Chondrocyte (in vitro differentiated cells): ENCODE data around the gene SLC35A4. TPM values are rescaled to one million over a fixed set of nuclear protein-coding genes. Genes with fewer than 3 reads are reported as not detected.

Source experiments
- DNase-seq: peaks from one replicate; pipeline ENCODE4 v3.0.0; 2021; ENCODE audit warnings: mixed read lengths, low spot score
- H3K27ac Mint-ChIP-seq: one replicate; pipeline ENCODE4 v1.8.0; 2021; ENCODE audit warnings: mild to moderate bottlenecking, moderate library complexity, mixed read lengths; ENCODE audit not compliant: unreplicated experiment
- H3K27me3 Mint-ChIP-seq: 2 replicates; pipeline ENCODE4 v1.8.0; 2021; ENCODE audit warnings: low read depth, mixed read lengths
- H3K36me3 Mint-ChIP-seq: 2 replicates; pipeline ENCODE4 v1.8.0; 2021; ENCODE audit warnings: low read depth, mixed read lengths
- H3K4me1 Mint-ChIP-seq: 2 replicates; pipeline ENCODE4 v1.8.0; 2021; ENCODE audit warnings: low read depth, mild to moderate bottlenecking, mixed read lengths
- H3K4me3 Mint-ChIP-seq: one replicate; pipeline ENCODE4 v1.8.0; 2021; ENCODE audit warnings: mild to moderate bottlenecking, moderate library complexity, mixed read lengths; ENCODE audit not compliant: unreplicated experiment
- H3K9me3 Mint-ChIP-seq: 2 replicates; pipeline ENCODE4 v1.8.0; 2021; ENCODE audit warnings: low read depth, mixed read lengths
- microRNA-seq: library from miRNA; unstranded; fragments of <30 nt; microRNA quantifications from one replicate; pipeline ENCODE4 v1.2.0, GENCODE V29; 2020; ENCODE audit warnings: borderline number of aligned reads
- total RNA-seq: library from RNA; stranded (reverse); gene quantifications from 3 replicates; pipeline ENCODE4 v1.2.1, GENCODE V29; 2021
- TF ChIP-seq, protein P1 (sequence below): fragments of 200-600 bp; sonication (generic); IDR thresholded peaks from 2 replicates; pipeline ENCODE4 v1.5.0; 2021; ENCODE audit warnings: antibody characterized with exemption, mild to moderate bottlenecking, moderate library complexity

The SLC35A4 gene
- total RNA-seq, 1 donor from 2014 or later = 79.2 TPM

DNA sequence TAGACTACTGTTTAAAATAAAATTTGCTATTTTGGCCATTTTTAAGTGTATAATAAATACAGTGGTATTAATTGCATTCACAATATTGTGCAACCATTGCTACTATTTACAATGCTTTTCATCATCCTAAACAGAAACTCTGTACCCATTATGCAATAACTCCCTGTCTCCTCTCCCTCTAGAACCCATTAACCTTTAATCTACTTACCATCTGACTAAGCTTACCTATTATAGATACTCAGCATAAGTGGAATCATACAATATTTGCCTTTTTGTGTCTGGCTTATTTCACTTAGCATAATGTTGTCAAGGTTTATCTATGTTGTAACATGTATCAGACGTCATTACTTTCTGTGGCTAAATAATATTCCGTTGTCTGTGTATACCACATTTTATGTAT lies 42.4 kb downstream of the SLC35A4 start:
- Mint-ChIP-seq H3K36me3 (no peaks in the 10 kb centered on the region), H3K27me3 (peaks cover 5% of the 10 kb centered on the region), H3K4me1 (peaks cover 4% of the 10 kb centered on the region), H3K4me3 (no peak overlapping the region), H3K9me3 (no peaks in the 10 kb centered on the region), H3K27ac (no peak overlapping the region)
- no peak for DNase-seq
- TF ChIP-seq, protein P1, sequence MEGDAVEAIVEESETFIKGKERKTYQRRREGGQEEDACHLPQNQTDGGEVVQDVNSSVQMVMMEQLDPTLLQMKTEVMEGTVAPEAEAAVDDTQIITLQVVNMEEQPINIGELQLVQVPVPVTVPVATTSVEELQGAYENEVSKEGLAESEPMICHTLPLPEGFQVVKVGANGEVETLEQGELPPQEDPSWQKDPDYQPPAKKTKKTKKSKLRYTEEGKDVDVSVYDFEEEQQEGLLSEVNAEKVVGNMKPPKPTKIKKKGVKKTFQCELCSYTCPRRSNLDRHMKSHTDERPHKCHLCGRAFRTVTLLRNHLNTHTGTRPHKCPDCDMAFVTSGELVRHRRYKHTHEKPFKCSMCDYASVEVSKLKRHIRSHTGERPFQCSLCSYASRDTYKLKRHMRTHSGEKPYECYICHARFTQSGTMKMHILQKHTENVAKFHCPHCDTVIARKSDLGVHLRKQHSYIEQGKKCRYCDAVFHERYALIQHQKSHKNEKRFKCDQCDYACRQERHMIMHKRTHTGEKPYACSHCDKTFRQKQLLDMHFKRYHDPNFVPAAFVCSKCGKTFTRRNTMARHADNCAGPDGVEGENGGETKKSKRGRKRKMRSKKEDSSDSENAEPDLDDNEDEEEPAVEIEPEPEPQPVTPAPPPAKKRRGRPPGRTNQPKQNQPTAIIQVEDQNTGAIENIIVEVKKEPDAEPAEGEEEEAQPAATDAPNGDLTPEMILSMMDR = no peak

- no peaks in the 10 kb centered on the region for H3K36me3 Mint-ChIP-seq
- no peak for DNase-seq
- H3K4me3 Mint-ChIP-seq = no peak overlapping the region
These were observed 44.1 kb downstream of the SLC35A4 start for GRCh38 chr5:140608722-140609121.

GRCh38 chr5:140609126-140609525 lies 44.5 kb downstream of the SLC35A4 start:
- Mint-ChIP-seq H3K27ac (no peak overlapping the region), H3K27me3 (peaks cover 7% of the 10 kb centered on the region), H3K9me3 (no peaks in the 10 kb centered on the region), H3K4me1 (peaks cover 4% of the 10 kb centered on the region), H3K4me3 (no peak overlapping the region), H3K36me3 (no peaks in the 10 kb centered on the region)
- DNase-seq = no peak
- TF ChIP-seq, protein P1 = no peak

More at GRCh38 chr5:140608722-140609121, 44.1 kb downstream of the SLC35A4 start:
- TF ChIP-seq, protein P1 = no peak
- Mint-ChIP-seq H3K27me3 (peaks cover 7% of the 10 kb centered on the region), H3K27ac (no peak overlapping the region), H3K4me1 (peaks cover 4% of the 10 kb centered on the region), H3K9me3 (no peaks in the 10 kb centered on the region)

DNA sequence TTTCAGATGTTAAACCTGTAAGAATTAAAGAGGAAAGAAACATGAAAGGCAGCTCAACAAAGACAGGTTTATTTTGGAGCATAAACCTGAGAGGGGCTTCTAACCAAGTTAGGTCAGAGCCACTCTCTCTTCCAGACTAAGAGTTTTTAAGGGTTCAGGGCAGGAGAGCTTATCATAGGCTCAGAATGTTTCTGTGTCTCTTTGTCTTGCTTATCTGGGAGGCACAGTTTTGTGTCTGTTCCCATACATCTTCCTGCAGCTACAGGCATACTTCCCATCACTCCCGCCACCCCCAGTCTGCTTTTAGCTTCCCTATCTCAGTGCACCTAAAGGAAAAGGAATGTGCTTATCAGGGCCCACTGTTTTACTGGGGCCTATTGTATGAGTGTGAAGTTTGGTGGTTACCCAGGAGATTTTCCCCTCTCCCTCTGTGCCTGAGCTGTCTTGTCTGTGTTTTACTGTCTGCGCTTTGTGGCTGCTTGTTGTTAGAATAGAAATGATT lies 46.4 kb downstream of the SLC35A4 start:
- H3K9me3 Mint-ChIP-seq = peaks cover 2% of the 10 kb centered on the region
- no peak overlapping the region for H3K4me3 Mint-ChIP-seq
- H3K27ac Mint-ChIP-seq = no peak overlapping the region
- H3K36me3 Mint-ChIP-seq = no peaks in the 10 kb centered on the region
- DNase-seq = no peak
- H3K27me3 Mint-ChIP-seq = peaks cover 7% of the 10 kb centered on the region
- H3K4me1 Mint-ChIP-seq = peaks cover 4% of the 10 kb centered on the region
- TF ChIP-seq, protein P1 = no peak

Small RNA genes within 50 kb of the gene (microRNA-seq; reads per million reads assigned to microRNA genes)
- gene MIR6831 = not detected

Other genes with a start within 250 kb of the SLC35A4 start
- 2.8 to 8.0 TPM (median 7.2 TPM) in 3 replicates for gene HBEGF, start 218.2 kb upstream of the SLC35A4 start, total RNA-seq
- not detected in 3 replicates for gene SLC4A9, start 204.6 kb upstream of the SLC35A4 start, total RNA-seq
- gene ANKHD1, start 163.0 kb upstream of the SLC35A4 start, total RNA-seq = 61.4 to 79.8 TPM (median 67.7 TPM) in 3 replicates
- gene EIF4EBP3, start 17.2 kb upstream of the SLC35A4 start, total RNA-seq = 5.6 to 6.2 TPM (median 6.0 TPM) in 3 replicates
- gene SRA1, start 7.4 kb upstream of the SLC35A4 start, total RNA-seq = 46.5 to 50.4 TPM (median 50.3 TPM) in 3 replicates
- gene APBB3, start 230 bp upstream of the SLC35A4 start, total RNA-seq = 39.0 to 47.0 TPM (median 42.3 TPM) in 3 replicates
- gene CD14, start 68.3 kb downstream of the SLC35A4 start, total RNA-seq = not detected in 3 replicates
- gene TMCO6, start 74.6 kb downstream of the SLC35A4 start, total RNA-seq = 4.9 to 7.4 TPM (median 6.6 TPM) in 3 replicates
- 41.2 to 50.5 TPM (median 43.4 TPM) in 3 replicates for gene NDUFA2, start 82.8 kb downstream of the SLC35A4 start, total RNA-seq
- 56.6 to 81.4 TPM (median 59.7 TPM) in 3 replicates for gene IK, start 83.0 kb downstream of the SLC35A4 start, total RNA-seq
- 24.5 to 31.4 TPM (median 24.6 TPM) in 3 replicates for gene WDR55, start 100.1 kb downstream of the SLC35A4 start, total RNA-seq
- gene DND1, start 108.7 kb downstream of the SLC35A4 start, total RNA-seq = 1.3 to 1.5 TPM (median 1.3 TPM) in 3 replicates
- 62.9 to 83.4 TPM (median 67.5 TPM) in 3 replicates for gene HARS1, start 126.5 kb downstream of the SLC35A4 start, total RNA-seq
- gene HARS2, start 126.6 kb downstream of the SLC35A4 start, total RNA-seq = 22.8 to 27.4 TPM (median 22.8 TPM) in 3 replicates
- gene ZMAT2, start 135.6 kb downstream of the SLC35A4 start, total RNA-seq = 37.0 to 50.3 TPM (median 39.2 TPM) in 3 replicates
- not detected in 3 replicates for gene PCDHA1, start 221.3 kb downstream of the SLC35A4 start, total RNA-seq
- 0.75 to 1.2 TPM (median 0.77 TPM) in 3 replicates for gene PCDHA2, start 230.0 kb downstream of the SLC35A4 start, total RNA-seq
- 0.19 to 0.28 TPM (median 0.20 TPM) in 3 replicates for gene PCDHA3, start 236.2 kb downstream of the SLC35A4 start, total RNA-seq
- gene PCDHA4, start 242.2 kb downstream of the SLC35A4 start, total RNA-seq = 7.1 to 11.1 TPM (median 8.3 TPM) in 3 replicates